GM19351 (cell line): ENCODE results near the gene KAT6B.

Source experiments
- ATAC-seq: cut with Tn5 transposase; IDR thresholded peaks from one replicate; pipeline ENCODE4 v1.9.1; 2021; ENCODE audit warnings: mild to moderate bottlenecking, moderate library complexity; ENCODE audit not compliant: unreplicated experiment

KAT6B gene

GRCh38 chr10:75007646-75008045 lies 181.2 kb downstream of the KAT6B start:
- no peak for ATAC-seq

GRCh38 chr10:75008952-75009351 lies 182.6 kb downstream of the KAT6B start:
- no peak for ATAC-seq

GRCh38 chr10:75009426-75009825 lies 183.0 kb downstream of the KAT6B start:
- ATAC-seq, result no peak

- no peak for ATAC-seq
Observed at GRCh38 chr10:75010373-75010772, 184.0 kb downstream of the KAT6B start.

GRCh38 chr10:75011221-75011620 lies 184.8 kb downstream of the KAT6B start:
- ATAC-seq, result no peak

DNA sequence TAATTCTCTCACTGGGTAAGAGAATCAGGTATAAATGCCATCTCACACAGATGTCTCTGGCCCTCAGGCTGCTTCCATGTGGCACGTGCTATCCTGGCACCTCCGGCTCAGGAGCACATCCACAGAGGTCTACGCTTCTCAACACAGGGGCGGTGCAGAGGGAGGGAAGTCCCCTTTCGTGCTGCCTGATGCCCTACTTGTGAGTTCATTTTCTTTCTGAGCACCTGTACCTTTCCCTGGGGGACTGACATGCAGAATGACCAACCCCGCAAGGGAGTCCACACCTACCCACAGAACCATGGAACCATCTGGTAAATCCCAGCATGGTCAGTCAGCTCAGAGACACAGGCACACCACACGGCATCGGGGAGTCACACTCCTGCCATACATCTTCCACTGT lies 186.1 kb downstream of the KAT6B start:
- ATAC-seq, result peak; percentile 33

GRCh38 chr10:75013007-75013406 lies 186.6 kb downstream of the KAT6B start:
- ATAC-seq, result no peak

DNA sequence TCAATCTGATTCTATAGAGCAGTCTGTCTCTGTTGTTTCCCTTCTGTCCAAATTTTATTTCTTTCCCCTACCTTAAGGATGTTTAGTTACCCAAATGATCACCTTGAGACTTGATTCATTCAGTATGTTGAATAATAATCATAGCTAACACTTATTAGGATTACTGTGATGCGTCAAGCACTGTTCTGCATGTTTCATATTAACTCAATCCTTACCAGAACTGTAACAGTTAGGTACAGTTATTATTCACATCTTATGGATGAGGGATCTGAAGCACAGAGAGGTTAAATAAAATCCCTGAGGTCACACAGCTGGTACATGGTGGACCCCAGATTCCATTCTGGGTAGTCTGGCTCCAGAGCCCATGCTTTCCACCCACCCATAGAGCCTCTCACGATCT lies 187.1 kb downstream of the KAT6B start:
- no peak for ATAC-seq

DNA sequence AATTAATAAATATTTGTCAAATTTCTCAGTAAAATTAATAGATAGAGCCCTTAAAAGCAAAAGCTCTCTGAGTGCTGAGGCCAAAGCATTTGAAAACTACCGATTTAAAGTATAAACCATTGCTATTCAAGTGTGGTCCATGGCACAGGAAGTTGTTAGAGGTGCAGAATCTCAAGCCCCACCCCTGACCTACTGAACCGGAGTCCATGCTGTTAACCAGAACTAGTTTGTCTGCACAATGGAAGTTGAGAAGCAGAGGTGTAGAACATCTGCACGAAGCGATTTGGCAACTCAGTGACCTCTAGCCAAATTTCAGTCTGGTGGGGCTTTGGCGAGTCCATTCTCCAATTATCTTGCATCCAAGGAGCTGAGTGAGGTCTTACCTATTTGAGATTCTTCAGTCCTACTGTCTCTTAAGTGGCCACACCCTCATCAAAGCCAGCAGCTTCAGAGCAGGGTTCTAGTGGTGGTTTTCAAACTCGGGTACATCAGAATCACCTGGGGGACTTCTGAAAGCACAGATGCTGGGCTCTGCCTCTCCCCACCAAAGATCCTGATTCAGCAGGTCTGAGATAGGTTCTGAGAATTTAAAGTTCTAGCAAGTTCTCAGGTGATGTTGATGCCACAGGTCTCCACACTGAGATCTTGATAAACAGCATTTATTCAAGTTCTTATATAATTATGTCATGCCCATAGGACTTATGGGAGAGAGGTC lies 188.3 kb downstream of the KAT6B start:
- ATAC-seq, result no peak

GRCh38 chr10:75015442-75015841 lies 189.0 kb downstream of the KAT6B start:
- ATAC-seq, result no peak

DNA sequence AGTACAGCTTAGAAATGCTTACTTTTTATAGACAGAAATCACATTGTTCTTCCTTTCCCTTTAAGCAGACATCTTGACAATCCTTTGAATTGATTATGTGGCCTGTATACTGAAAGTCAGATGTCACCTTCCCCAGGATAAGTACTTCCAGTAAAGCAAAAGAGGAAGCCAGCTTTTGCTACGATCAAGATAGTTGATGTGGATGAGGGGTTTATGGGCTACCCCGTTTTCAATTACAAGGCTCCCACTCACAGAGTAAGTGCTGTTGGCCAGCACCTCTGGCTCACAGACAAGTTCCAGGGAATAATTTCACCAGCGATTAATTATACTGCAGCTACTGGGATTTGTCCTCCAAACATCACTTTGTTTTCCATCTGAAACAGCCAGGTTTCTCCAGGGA lies 189.9 kb downstream of the KAT6B start:
- ATAC-seq, result no peak

DNA sequence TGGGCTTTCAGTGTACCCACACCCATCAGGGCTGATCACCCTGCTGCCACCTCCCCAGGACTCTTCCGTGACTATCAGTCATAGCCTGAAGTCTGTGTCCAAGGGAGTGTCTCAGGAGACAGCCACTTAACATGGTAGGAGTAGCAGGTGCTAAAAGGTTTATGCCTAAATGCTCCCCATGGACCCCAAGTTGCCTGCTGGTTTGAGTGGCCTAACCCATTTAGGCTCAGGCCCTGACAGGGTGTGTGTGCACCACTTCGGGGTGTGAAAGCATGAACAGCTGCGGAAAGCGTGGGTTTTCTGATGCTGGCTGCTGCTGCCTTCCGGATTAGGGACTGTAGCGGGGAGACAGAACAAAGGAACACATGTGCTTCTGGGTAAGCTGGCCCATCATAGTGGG lies 191.9 kb downstream of the KAT6B start:
- no peak for ATAC-seq

DNA sequence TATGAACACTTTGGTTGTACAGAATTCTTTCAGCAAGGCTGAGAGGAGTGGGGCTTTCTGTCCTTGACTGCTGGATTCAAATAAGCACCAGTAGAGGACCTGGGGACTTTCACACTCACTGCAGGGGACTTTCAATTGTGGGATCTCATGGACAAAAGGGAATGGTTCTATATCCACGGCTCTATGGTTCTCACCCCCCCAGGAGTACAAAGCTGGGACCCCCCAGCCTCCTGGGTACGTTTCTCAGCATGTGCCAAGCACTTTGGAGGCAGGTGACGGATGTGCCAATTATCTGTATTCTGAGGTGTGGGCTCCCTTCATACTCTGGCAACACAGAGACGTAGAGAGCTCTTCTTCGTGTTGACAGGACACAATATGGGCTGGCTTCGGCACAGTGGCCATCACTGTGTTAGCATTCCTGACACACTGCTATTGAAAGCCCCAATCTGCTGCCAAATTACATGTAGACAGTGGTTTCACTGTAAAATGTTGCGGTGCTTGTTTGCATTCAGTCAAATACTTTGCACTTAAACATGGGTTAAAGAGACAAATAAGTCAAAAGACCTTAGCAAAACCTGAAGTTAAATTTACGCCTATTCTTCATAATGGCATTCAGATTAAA lies 192.4 kb downstream of the KAT6B start:
- no peak for ATAC-seq

- ATAC-seq, result no peak
Observed at GRCh38 chr10:75019370-75019769, 193.0 kb downstream of the KAT6B start.

GRCh38 chr10:75020168-75020567 lies 193.8 kb downstream of the KAT6B start:
- no peak for ATAC-seq

GRCh38 chr10:75021379-75022249 lies 195.2 kb downstream of the KAT6B start:
- no peak for ATAC-seq

GRCh38 chr10:75023074-75023473 lies 196.7 kb downstream of the KAT6B start:
- ATAC-seq, result no peak

GRCh38 chr10:75024971-75025523 lies 198.6 kb downstream of the KAT6B start:
- no peak for ATAC-seq

GRCh38 chr10:75028049-75028448 lies 201.6 kb downstream of the KAT6B start:
- no peak for ATAC-seq

- no peak for ATAC-seq
Observed at GRCh38 chr10:75028748-75029147, 202.3 kb downstream of the KAT6B start.

- no peak for ATAC-seq
Observed at GRCh38 chr10:75029420-75029819, 203.0 kb downstream of the KAT6B start.
